Eye (tissue), 1 donor: ENCODE measurements around the gene MOK.

Experiments
- DNase-seq: peaks from one replicate; pipeline ENCODE4 v3.0.0-alpha.2; 2015

MOK gene

GRCh38 chr14:102200690-102201352 is 104.1 kb downstream of the MOK start:
- DNase-seq = no peak

- no peak for DNase-seq
Observed at GRCh38 chr14:102197317-102197853, 107.6 kb downstream of the MOK start.

DNA sequence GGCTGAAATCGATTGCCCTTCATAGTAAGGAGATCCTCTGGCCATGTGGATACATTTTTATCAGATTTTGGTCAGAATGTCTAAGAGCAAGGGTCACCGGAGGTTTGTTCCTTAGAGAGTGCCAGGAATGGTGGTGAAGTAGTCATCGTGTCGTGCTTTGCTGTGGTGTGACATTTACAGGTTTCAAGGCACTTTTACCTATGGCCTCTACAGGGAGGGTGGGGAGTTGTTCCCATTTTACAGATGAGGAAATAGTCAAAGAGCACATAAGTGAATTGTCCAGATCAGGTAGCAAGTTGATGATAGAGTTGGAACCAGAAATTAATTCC is 108.1 kb downstream of the MOK start:
- no peak for DNase-seq

DNA sequence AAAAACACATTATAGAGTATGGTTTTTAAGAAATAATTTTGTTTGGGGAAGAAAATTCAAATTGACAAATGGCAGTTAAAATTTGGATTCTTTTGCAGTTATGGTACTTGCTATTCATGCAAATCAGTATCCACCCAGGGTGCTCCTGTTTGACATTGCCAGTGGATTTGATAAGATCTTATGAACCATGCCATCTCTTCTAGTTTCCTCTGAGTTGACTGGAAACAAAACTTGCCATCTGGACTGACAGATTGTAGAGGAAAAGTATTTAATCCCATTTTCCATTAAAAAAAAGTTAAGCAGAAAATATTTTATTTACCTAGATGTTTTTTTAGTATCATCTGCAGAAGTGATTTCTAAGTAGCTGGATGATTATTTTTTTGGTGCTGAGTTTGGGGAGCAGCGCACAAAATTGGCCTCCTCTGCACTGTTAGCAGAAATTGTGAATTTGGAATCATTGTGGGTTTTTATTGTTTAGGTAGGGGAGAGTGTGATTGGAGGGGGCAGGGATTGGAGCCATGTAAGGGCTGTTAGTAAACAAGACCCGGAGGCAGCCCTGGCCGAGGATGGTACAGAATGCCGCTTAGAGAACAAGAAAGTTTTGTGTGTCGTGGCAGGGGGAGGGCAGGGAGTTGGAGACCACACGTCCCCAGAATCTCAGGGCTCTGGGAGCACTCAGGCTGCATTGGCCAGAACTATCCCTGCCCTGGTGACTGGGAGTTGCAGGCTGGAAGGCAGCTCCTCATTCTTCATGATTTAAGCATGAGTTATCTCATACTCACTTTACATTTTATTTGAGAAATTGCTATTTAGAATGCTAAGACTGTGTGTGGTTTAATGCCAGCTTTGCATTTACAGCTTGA is 108.7 kb downstream of the MOK start:
- DNase-seq = no peak

GRCh38 chr14:102195446-102195845 is 109.5 kb downstream of the MOK start:
- DNase-seq = no peak

- no peak for DNase-seq
Observed at GRCh38 chr14:102194856-102195255, 110.1 kb downstream of the MOK start.

- no peak for DNase-seq
Observed at GRCh38 chr14:102192840-102193502, 112.0 kb downstream of the MOK start.

DNA sequence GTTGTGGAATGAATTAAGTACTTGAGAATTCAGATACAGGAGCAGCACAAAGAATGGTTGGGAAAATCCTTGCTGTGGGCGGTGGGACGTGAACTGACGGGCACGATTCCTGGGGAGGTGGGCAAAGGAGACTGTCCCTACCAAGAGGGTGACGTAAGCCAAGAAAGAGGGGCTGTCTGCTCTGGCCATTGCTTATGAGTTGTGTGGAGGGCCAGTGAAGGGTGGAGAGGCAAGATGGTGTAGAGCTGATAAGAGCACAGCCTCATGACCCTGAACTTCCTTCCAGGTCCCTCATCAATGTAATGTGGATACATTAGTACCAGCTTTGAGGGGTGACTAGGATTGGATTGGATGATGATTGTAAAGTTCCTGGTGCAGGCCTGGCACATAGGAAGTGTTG is 115.1 kb downstream of the MOK start:
- DNase-seq = no peak

- DNase-seq = peak; percentile 30
Observed at GRCh38 chr14:102188187-102188586, 116.8 kb downstream of the MOK start.

DNA sequence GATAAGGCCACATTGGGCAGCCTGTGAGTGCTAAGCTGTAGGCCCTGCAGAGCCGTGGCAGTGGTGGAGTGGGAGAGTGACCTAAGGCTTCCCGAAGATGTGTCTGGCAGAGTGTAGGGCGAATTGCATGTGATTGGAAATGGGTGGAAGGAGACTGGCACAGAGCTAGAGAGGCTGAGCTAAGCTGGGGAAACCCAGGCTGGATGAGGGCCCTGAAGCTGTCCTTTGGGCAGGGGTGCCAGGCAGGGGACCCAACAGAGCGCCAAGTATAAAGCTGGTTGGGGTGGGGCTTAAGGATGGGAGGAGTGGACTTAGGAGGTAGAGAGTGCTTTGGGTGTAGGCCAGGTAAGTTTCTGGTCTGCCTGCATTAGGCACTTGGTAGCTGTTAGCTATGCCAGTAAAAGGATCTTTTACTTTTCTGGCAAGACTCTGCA is 117.4 kb downstream of the MOK start:
- no peak for DNase-seq

GRCh38 chr14:102187044-102187443 is 117.9 kb downstream of the MOK start:
- peak; percentile 46 for DNase-seq

DNA sequence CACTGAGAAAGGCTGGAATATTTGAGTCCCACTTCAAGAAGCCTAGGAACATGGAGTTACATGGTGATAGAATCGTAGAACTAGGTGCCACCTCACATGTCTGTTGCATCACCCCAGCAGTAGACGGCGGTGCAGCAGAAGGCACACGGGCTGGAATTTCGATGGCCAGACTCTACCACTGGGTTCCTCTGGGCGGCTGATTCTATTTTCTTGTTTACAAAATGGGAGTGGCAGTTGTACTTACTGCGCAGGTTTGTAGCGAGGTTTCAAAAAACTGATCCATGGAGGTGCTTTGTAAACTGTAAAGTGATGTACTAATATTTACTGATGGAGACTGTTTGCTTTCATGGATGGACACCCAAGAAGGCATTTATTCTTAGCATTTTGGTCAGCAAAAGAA is 119.6 kb downstream of the MOK start:
- DNase-seq = no peak

- DNase-seq = peak; percentile 96
Observed at GRCh38 chr14:102184316-102185035, 120.5 kb downstream of the MOK start.

GRCh38 chr14:102183886-102184285 is 121.1 kb downstream of the MOK start:
- DNase-seq = no peak

- DNase-seq = peak; percentile 59
Observed at GRCh38 chr14:102182936-102183619, 121.9 kb downstream of the MOK start.

DNA sequence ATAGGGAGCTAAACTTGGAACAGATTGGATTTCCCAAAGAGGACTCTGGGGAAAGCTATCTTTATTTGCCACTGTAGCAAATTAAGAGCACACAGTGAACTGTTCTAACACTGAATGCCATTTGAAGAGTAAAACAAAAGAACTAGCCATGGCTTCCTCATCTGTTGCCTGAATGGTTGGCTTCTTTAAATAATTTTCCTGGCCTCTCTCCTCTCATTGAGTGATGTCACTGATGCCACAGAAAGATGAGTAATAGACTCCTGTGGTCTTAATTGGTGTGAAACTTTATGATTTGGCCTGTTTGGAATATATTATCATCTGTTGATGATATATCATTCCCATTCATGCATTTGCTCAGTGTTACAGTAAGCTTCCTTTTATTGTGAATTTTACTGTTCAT is 122.8 kb downstream of the MOK start:
- peak; percentile 41 for DNase-seq

DNA sequence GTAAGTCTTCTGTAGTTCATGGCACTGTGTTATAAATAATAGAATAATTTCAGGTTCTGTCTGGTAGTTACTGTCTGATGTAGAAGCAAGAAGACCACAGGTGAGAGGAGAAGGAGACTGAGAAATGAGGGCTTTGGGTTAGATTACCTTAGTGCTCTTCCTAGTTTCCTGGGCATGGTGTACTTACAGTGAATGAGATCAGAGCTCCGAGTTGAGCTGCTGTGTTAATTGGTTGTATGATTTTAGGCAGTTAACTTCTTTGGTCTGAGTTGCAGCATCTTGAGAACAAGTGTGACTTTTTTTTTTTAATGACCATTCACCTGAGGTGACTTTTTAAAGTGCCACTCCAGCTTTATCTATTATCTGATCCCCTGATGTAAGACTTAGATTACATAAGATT is 123.8 kb downstream of the MOK start:
- no peak for DNase-seq

DNA sequence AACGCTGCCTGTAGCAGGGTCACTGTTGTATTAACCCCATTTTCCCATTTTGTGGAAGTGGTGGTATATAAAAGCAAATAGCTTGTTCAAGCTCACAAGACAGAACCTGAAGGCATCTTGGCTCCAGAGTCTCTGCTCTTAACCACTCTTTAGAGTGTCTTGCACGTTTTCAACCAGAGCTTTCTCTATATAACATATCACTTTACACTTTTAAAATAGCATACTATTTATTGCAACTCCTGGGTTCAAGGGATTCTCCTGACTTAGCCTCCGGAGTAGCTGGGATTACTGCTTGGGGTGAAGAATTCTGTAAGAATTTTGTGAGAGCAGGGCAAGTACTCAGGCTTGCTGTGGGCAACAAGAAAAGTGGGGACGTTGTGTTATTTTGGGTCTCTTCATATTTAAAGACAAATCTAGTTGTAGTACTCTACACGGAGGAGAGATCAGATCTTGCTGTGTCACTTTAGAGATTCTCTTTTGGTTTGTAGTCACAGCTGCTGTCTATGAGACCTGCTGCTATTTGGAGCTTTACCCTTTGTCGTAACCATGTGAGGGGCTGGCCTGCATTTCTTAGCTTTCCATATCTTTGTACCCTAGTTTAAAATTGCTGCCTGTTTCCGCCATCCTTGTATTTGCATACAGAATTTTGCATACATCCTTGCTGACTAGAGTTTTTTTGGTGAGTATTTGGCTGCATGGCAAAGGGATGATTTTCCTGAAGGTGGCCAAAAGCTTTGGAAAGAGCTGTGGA is 124.5 kb downstream of the MOK start:
- DNase-seq = no peak
